ENCODE measurements around the gene PPP1R8.
"Not testable (repeated sequence)": the region's sequence is repeated elsewhere in the genome, so short reads cannot be mapped to it uniquely, and the experiment has no call there.

PPP1R8 gene

GRCh38 chr1:27830621-27831440, at the start of gene PPP1R8:
PPP1R8 (plus strand) TSS chr1:27830782; CDS start chr1:27830836, 54 bp downstream.
- DNase-seq = peak; percentile 50 to 97 (median 89)

GRCh38 chr1:27782950-27783349, 47.6 kb upstream of the PPP1R8 start:
- DNase-seq = no peak

- DNase-seq = no peak
Measured at GRCh38 chr1:27784700-27785099, 45.9 kb upstream of the PPP1R8 start.

GRCh38 chr1:27785781-27786455, 44.7 kb upstream of the PPP1R8 start:
- no peak for DNase-seq

GRCh38 chr1:27787895-27788294, 42.7 kb upstream of the PPP1R8 start:
- DNase-seq = no peak

- no peak for DNase-seq
Measured at GRCh38 chr1:27789540-27790041, 41.0 kb upstream of the PPP1R8 start.

- not testable (repeated sequence) for DNase-seq
Measured at GRCh38 chr1:27790270-27790669, 40.3 kb upstream of the PPP1R8 start.

- DNase-seq = no peak
Measured at GRCh38 chr1:27795601-27796000, 35.0 kb upstream of the PPP1R8 start.

GRCh38 chr1:27804791-27805190, 25.8 kb upstream of the PPP1R8 start:
- no peak for DNase-seq

GRCh38 chr1:27806758-27807157, 23.8 kb upstream of the PPP1R8 start:
- DNase-seq = no peak

GRCh38 chr1:27807385-27807784, 23.2 kb upstream of the PPP1R8 start:
- DNase-seq = no peak

GRCh38 chr1:27808131-27808530, 22.5 kb upstream of the PPP1R8 start:
- DNase-seq = not testable (repeated sequence)

- DNase-seq = no peak
Measured at GRCh38 chr1:27809883-27810282, 20.7 kb upstream of the PPP1R8 start.

- DNase-seq = no peak
Measured at GRCh38 chr1:27811741-27812500, 18.7 kb upstream of the PPP1R8 start.

- DNase-seq = no peak
Measured at GRCh38 chr1:27816921-27817630, 13.5 kb upstream of the PPP1R8 start.

- DNase-seq = no peak
Measured at GRCh38 chr1:27821761-27822315, 8.7 kb upstream of the PPP1R8 start.

GRCh38 chr1:27823784-27824183, 6.8 kb upstream of the PPP1R8 start:
- DNase-seq = no peak

GRCh38 chr1:27824411-27824810, 6.2 kb upstream of the PPP1R8 start:
- DNase-seq = no peak

- not testable (repeated sequence) for DNase-seq
Measured at GRCh38 chr1:27829339-27829960, 1.1 kb upstream of the PPP1R8 start.

Measured in nucleus accumbens (tissue), 56 donors.